ENCODE data around the gene PFKFB3. TPM values are rescaled to one million over a fixed set of nuclear protein-coding genes. Genes with fewer than 3 reads are reported as not detected.

PFKFB3 gene
- total and polyA plus RNA-seq, 9 of the 15 experiments (the other 6 are each of a cell fraction or from before 2014, with no cell fraction given) = 0.46 to 21.6 (median 7.8) TPM

DNA sequence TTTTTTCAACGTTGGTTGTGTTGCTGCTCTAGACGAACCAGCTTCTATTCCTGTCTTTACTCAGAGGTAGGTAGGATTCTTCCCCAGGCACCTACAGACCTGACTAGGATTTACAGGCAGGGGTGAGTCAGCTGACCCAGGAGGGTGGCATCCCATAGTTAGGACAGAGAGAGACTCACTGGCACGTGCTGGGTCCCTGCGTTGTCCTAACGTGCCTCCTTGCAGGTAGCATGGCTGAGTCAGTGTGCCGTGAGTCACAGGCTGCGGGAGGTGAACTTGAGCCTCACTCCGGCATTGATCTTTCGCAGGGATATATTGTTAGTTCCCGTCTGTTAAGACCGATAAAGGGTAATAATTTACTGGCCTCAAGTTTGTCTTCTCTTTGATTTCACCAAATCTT, 96.5 kb downstream of the PFKFB3 start (continued):
- TF ChIP-seq BHLHE40 (IDR thresholded peaks at IDR 0.05; ENCODE audit: low read length) (peak; percentile 93), FOSL1 (tag; conservative IDR thresholded peaks at IDR 0.05) (peak; percentile 82), LCOR (CRISPR knock-in tag; IDR thresholded peaks at IDR 0.05) (no peak), ZEB2 (IDR thresholded peaks at IDR 0.05) (0 out of 2 replicates have a peak, but pooled peaks have one; percentile 49)
- TF ChIP-seq, protein P1, sequence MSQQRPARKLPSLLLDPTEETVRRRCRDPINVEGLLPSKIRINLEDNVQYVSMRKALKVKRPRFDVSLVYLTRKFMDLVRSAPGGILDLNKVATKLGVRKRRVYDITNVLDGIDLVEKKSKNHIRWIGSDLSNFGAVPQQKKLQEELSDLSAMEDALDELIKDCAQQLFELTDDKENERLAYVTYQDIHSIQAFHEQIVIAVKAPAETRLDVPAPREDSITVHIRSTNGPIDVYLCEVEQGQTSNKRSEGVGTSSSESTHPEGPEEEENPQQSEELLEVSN (IDR thresholded peaks at IDR 0.05; ENCODE audit: borderline replicate concordance in 1 of 2, extremely low read depth in 1 of 2, insufficient read depth in 1 of 2, insufficient read length in 1 of 2, low read depth in 1 of 2, low read length in 1 of 2, poor library complexity in 1 of 2, severe bottlenecking in 1 of 2) = peak in 1 of 2 experiments; percentile 42

DNA sequence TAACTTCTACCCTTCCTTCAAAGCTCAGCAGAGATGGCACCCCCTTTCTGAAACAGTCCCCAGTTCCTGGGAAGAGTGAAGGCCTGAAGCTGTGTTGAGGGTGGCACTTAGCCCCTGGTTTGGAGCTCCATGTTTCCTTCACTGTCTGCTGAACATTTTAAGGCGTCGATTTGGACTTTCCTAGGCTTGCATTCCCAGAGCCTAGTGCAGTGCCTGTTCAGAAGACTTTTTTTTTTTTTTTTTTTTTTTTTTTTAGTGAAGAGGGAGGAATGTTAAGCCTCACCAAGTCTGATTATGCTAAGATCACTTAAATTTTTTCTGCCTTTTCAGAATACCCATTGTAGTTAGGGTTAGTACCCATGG, 97.0 kb downstream of the PFKFB3 start:
- CTCF ChIA-PET (ENCODE audit: low intra/inter-chr PET ratio) = no interaction called here
- Histone ChIP-seq H3K27ac (ENCODE audit: extremely low read depth, low read depth, low read length) (no peak overlapping the region), H3K9ac (ENCODE audit: insufficient read depth in 1 of 2, low read depth in 2 of 2, low read length in 2 of 2) (no peak overlapping the region), H3K79me2 (ENCODE audit: control insufficient read depth, insufficient read depth, low read length) (no peaks in the 10 kb centered on the region), H2AFZ (ENCODE audit: low read depth, low read length) (no peak overlapping the region), H3K4me2 (ENCODE audit: insufficient read depth, low read length) (no peak overlapping the region), H4K20me1 (replicated peaks; ENCODE audit: control insufficient read depth, insufficient read depth, low read length) (no peaks in the 10 kb centered on the region; the same call in 1 of the 2 replicates), H3K4me3 (no peak overlapping the region), H3K4me1 (replicated peaks in 1 of 2; ENCODE audit: control insufficient read depth in 2 of 2, insufficient read depth in 2 of 2, low read length in 2 of 2) (peaks cover 0 to 4% of the 10 kb centered on the region in 2 experiments; a peak in 4 of 5 replicates), H3K27me3 (ENCODE audit: control insufficient read depth in 2 of 2, insufficient read depth in 2 of 2, low read length in 2 of 2) (peaks cover 10 to 34% of the 10 kb centered on the region in 2 experiments; a peak in 4 of 5 replicates), H3K36me3 (ENCODE audit: control insufficient read depth, insufficient read depth, low read length) (no peaks in the 10 kb centered on the region), H3K9me1 (ENCODE audit: control insufficient read depth, insufficient read depth, low read length) (no peaks in the 10 kb centered on the region), H3K9me3 (replicated peaks; ENCODE audit: control insufficient read depth, insufficient read depth, low read depth, low read length) (no peaks in the 10 kb centered on the region)
- WGBS (ENCODE audit: insufficient coverage, low coverage, missing lambda C conversion rate) = 6% methylated on average over 2 of the region's 2 CpGs
- in situ Hi-C loops (cut with MboI) (no loop called here), intact Hi-C loops (cut with micrococcal nuclease) (no loop called here)
- TF ChIP-seq RBM25 (IDR thresholded peaks at IDR 0.05; ENCODE audit: low read depth, low read length, severe bottlenecking) = peak; percentile 23
- TF ChIP-seq, protein P2, sequence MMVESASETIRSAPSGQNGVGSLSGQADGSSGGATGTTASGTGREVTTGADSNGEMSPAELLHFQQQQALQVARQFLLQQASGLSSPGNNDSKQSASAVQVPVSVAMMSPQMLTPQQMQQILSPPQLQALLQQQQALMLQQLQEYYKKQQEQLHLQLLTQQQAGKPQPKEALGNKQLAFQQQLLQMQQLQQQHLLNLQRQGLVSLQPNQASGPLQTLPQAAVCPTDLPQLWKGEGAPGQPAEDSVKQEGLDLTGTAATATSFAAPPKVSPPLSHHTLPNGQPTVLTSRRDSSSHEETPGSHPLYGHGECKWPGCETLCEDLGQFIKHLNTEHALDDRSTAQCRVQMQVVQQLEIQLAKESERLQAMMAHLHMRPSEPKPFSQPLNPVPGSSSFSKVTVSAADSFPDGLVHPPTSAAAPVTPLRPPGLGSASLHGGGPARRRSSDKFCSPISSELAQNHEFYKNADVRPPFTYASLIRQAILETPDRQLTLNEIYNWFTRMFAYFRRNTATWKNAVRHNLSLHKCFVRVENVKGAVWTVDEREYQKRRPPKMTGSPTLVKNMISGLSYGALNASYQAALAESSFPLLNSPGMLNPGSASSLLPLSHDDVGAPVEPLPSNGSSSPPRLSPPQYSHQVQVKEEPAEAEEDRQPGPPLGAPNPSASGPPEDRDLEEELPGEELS (CRISPR knock-in tag; IDR thresholded peaks at IDR 0.05; ENCODE audit: borderline replicate concordance) = no peak
- TF ChIP-seq, protein P3, sequence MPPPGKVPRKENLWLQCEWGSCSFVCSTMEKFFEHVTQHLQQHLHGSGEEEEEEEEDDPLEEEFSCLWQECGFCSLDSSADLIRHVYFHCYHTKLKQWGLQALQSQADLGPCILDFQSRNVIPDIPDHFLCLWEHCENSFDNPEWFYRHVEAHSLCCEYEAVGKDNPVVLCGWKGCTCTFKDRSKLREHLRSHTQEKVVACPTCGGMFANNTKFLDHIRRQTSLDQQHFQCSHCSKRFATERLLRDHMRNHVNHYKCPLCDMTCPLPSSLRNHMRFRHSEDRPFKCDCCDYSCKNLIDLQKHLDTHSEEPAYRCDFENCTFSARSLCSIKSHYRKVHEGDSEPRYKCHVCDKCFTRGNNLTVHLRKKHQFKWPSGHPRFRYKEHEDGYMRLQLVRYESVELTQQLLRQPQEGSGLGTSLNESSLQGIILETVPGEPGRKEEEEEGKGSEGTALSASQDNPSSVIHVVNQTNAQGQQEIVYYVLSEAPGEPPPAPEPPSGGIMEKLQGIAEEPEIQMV (tag; conservative IDR thresholded peaks at IDR 0.05; ENCODE audit: low read depth) = no peak
- no peak for DNase-seq (ENCODE audit: extremely low read depth in 1 of 4, low spot score in 3 of 4)
- no peak for FAIRE-seq
- BruUV-seq (replicated peaks) = no TSS peak
- no peak for ATAC-seq
- POLR2A ChIA-PET = interaction anchor here (0.9 kb wide), 1 partner anchor 12 kb away, joined by 3 read pairs; no protein-coding TSS in a partner anchor
